HepG2 (cell line): ENCODE results near the gene EYA3.

ENCODE experiments used
- CHCHD3 ChIP-seq: sonication (generic); formaldehyde crosslinking; IDR thresholded peaks from 2 replicates; pipeline ENCODE4 v1.8.0; 2022; ENCODE audit warnings: mild to moderate bottlenecking, missing genetic modification reagents, moderate library complexity
- CTCF ChIP-seq: sonication (generic); formaldehyde crosslinking; IDR thresholded peaks from 2 replicates; pipeline ENCODE4 v1.5.0; 2020; ENCODE audit warnings: mild to moderate bottlenecking, missing genetic modification reagents, moderate library complexity
- HDAC6 ChIP-seq: fragments of 200-600 bp; sonication (generic); IDR thresholded peaks from 2 replicates; pipeline ENCODE4 v1.7.0; 2017; ENCODE audit warnings: mild to moderate bottlenecking, antibody characterized with exemption, low read length, low read depth
- KAT8 ChIP-seq: IDR thresholded peaks from 2 replicates; pipeline ENCODE4 v1.6.1; 2016; ENCODE audit warnings: missing genetic modification reagents, missing compliant biosample characterization
- SIN3A ChIP-seq: IDR thresholded peaks from 2 replicates; pipeline ENCODE4 v1.6.1; 2011; ENCODE audit warnings: low read depth, mild to moderate bottlenecking, control low read depth, low read length, borderline replicate concordance
- TAF1 ChIP-seq: sonication (generic); formaldehyde crosslinking; IDR thresholded peaks from 2 replicates; pipeline ENCODE4 v1.4.0; 2020; ENCODE audit warnings: missing genetic modification reagents
- TCF7L2 ChIP-seq: IDR thresholded peaks from 2 replicates; pipeline ENCODE4 v1.6.1; 2011; ENCODE audit warnings: mild to moderate bottlenecking, low read depth, low read length, moderate library complexity
- ZNF556 ChIP-seq: sonication (generic); formaldehyde crosslinking; IDR thresholded peaks from 2 replicates; pipeline ENCODE4 v1.4.0; 2020; ENCODE audit warnings: mild to moderate bottlenecking, missing genetic modification reagents, borderline replicate concordance

GRCh38 chr1:28091043-28091781 lies 2.8 kb upstream of the EYA3 start:
- TF ChIP-seq TAF1 (CRISPR knock-in tag) (no peak), KAT8 (no peak), SIN3A (no peak), CHCHD3 (CRISPR knock-in tag) (no peak), CTCF (CRISPR knock-in tag) (peak; percentile 88), HDAC6 (no peak), ZNF556 (CRISPR knock-in tag) (no peak), TCF7L2 (no peak)
